ENCODE results near the gene RPL15.
"Not testable (repeated sequence)": the region's sequence is repeated elsewhere in the genome, so short reads cannot be mapped to it uniquely, and the experiment has no call there.

The RPL15 gene

GRCh38 chr3:23915537-23916108 is 1.3 kb upstream of the RPL15 start:
- Histone ChIP-seq H3K27ac (no peak overlapping the region), H3K9ac (no peak overlapping the region), H3K4me3 (ENCODE audit: low read depth, low read length) (peak overlapping the region; percentile 80)

GRCh38 chr3:23916152-23916885 is 613 bp upstream of the RPL15 start:
- Histone ChIP-seq H3K4me2 (ENCODE audit: low read length) (peak overlapping the region; percentile 92), H3K9ac (peak overlapping the region; percentile 97), H3K27ac (peak overlapping the region; percentile 96), H3K9me3 (ENCODE audit: control insufficient read depth, low read length) (no peaks in the 10 kb centered on the region), H3K36me3 (ENCODE audit: control insufficient read depth, insufficient read depth, low read length) (no peaks in the 10 kb centered on the region), H3K79me2 (peaks cover 23% of the 10 kb centered on the region), H3K27me3 (ENCODE audit: control insufficient read depth, insufficient read depth, low read length) (no peaks in the 10 kb centered on the region), H3K4me3 (ENCODE audit: low read depth, low read length) (peak overlapping the region; percentile 80), H2AFZ (peak overlapping the region; percentile 97), H3K4me1 (peaks cover 11% of the 10 kb centered on the region)
- TF ChIP-seq CTCF (IDR thresholded peaks at IDR 0.05) = no peak

More at GRCh38 chr3:23915537-23916108, 1.3 kb upstream of the RPL15 start:
- H3K27me3 ChIP-seq (ENCODE audit: control insufficient read depth, insufficient read depth, low read length) = no peaks in the 10 kb centered on the region
- no peak for TF ChIP-seq CTCF (IDR thresholded peaks at IDR 0.05)
- peak overlapping the region; percentile 92 for H3K4me2 ChIP-seq (ENCODE audit: low read length)
- H2AFZ ChIP-seq = peak overlapping the region; percentile 97
- no peaks in the 10 kb centered on the region for H3K9me3 ChIP-seq (ENCODE audit: control insufficient read depth, low read length)
- H3K36me3 ChIP-seq (ENCODE audit: control insufficient read depth, insufficient read depth, low read length) = no peaks in the 10 kb centered on the region
- peaks cover 23% of the 10 kb centered on the region for H3K79me2 ChIP-seq
- H3K4me1 ChIP-seq = peaks cover 11% of the 10 kb centered on the region

GRCh38 chr3:23917679-23918303 is 859 bp downstream of the RPL15 start:
- H3K9me3 ChIP-seq (ENCODE audit: control insufficient read depth, low read length); H3K36me3 ChIP-seq (ENCODE audit: control insufficient read depth, insufficient read depth, low read length); H3K27me3 ChIP-seq (ENCODE audit: control insufficient read depth, insufficient read depth, low read length): not testable (repeated sequence)
- peaks cover 11% of the 10 kb centered on the region for H3K4me1 ChIP-seq
- H3K4me3 ChIP-seq (ENCODE audit: low read depth, low read length) = peak overlapping the region; percentile 80
- peak overlapping the region; percentile 97 for H3K9ac ChIP-seq
- H3K4me2 ChIP-seq (ENCODE audit: low read length) = peak overlapping the region; percentile 66
- peak overlapping the region; percentile 96 for H3K27ac ChIP-seq
- peaks cover 20% of the 10 kb centered on the region for H3K79me2 ChIP-seq
- peak overlapping the region; percentile 97 for H2AFZ ChIP-seq

- not testable (repeated sequence) for H3K9me3 ChIP-seq (ENCODE audit: control insufficient read depth, low read length); H3K36me3 ChIP-seq (ENCODE audit: control insufficient read depth, insufficient read depth, low read length); H3K9ac ChIP-seq; H3K27me3 ChIP-seq (ENCODE audit: control insufficient read depth, insufficient read depth, low read length); H2AFZ ChIP-seq
- Histone ChIP-seq H3K4me3 (ENCODE audit: low read depth, low read length) (peak overlapping the region; percentile 80), H3K27ac (peak overlapping the region; percentile 96), H3K4me2 (ENCODE audit: low read length) (peak overlapping the region; percentile 66), H3K79me2 (peaks cover 20% of the 10 kb centered on the region), H3K4me1 (peaks cover 11% of the 10 kb centered on the region)
Observed at GRCh38 chr3:23918331-23918730, 1.4 kb downstream of the RPL15 start.

- TF ChIP-seq CTCF (IDR thresholded peaks at IDR 0.05) = no peak
- no peaks in the 10 kb centered on the region for H3K27me3 ChIP-seq (ENCODE audit: control insufficient read depth, insufficient read depth, low read length)
- H3K36me3 ChIP-seq (ENCODE audit: control insufficient read depth, insufficient read depth, low read length) = no peaks in the 10 kb centered on the region
- H3K4me3 ChIP-seq (ENCODE audit: low read depth, low read length) = no peak overlapping the region
- H3K79me2 ChIP-seq = peaks cover 16% of the 10 kb centered on the region
- H3K27ac ChIP-seq = no peak overlapping the region
- no peak overlapping the region for H3K9ac ChIP-seq
- no peak overlapping the region for H3K4me2 ChIP-seq (ENCODE audit: low read length)
- H2AFZ ChIP-seq = no peak overlapping the region
- no peaks in the 10 kb centered on the region for H3K9me3 ChIP-seq (ENCODE audit: control insufficient read depth, low read length)
- H3K4me1 ChIP-seq = peaks cover 7% of the 10 kb centered on the region
Observed at GRCh38 chr3:23919628-23920027, 2.7 kb downstream of the RPL15 start.
